ENCODE results near the gene SRPRB.

GRCh38 chr3:133856316-133856715 lies 50.7 kb downstream of the SRPRB start:
- no peak for TF ChIP-seq POLR2A (IDR thresholded peaks at IDR 0.05)
- TF ChIP-seq EP300 (IDR thresholded peaks at IDR 0.05), result no peak
- no peak for TF ChIP-seq POLR2AphosphoS5 (IDR thresholded peaks at IDR 0.05)
